CD8-positive, alpha-beta memory T cell (primary cell): ENCODE data around the gene WDCP. TPM values are rescaled to one million over a fixed set of nuclear protein-coding genes. Genes with fewer than 3 reads are reported as not detected.

ENCODE experiments used
- CTCF ChIA-PET: fragments of 350-600 bp; sonication (Branson Sonifier 250); formaldehyde crosslinking; loops from one replicate; lab custom pipeline; 2021; ENCODE audit warnings: antibody characterized with exemption; lab: Charles Lee
- POLR2A ChIA-PET: fragments of 350-600 bp; sonication (Branson Sonifier 250); formaldehyde crosslinking; loops from one replicate; lab custom pipeline; 2021; ENCODE audit warnings: antibody characterized with exemption; lab: Charles Lee
- DNase-seq, 5 donors: peaks; one replicate each; pipeline versions ENCODE4 v3.0.0 to v3.0.0-alpha.2; 2020 to 2022; ENCODE audit warnings: mixed read lengths in 1 of 5
- H3K27ac ChIP-seq: one replicate; pipeline ENCODE4 v1.7.0; 2013; ENCODE audit warnings: low read depth, mild to moderate bottlenecking, low read length, moderate library complexity
- H3K27me3 ChIP-seq: 2 replicates; pipeline ENCODE4 v1.7.0; 2013; ENCODE audit warnings: low read length, mild to moderate bottlenecking; ENCODE audit not compliant: insufficient read depth, poor library complexity, severe bottlenecking
- H3K36me3 ChIP-seq: 2 replicates; pipeline ENCODE4 v1.7.0; 2013; ENCODE audit warnings: mild to moderate bottlenecking, low read length, moderate library complexity; ENCODE audit not compliant: insufficient read depth
- H3K4me1 ChIP-seq: 2 replicates; pipeline ENCODE4 v1.7.0; 2013; ENCODE audit warnings: mild to moderate bottlenecking, low read length, moderate library complexity; ENCODE audit not compliant: insufficient read depth
- H3K4me3 ChIP-seq: 2 replicates; pipeline ENCODE4 v1.7.0; 2013; ENCODE audit warnings: mild to moderate bottlenecking, low read length
- H3K9me3 ChIP-seq: 2 replicates; pipeline ENCODE4 v1.7.0; 2013; ENCODE audit warnings: mild to moderate bottlenecking, low read length
- H3K27ac Mint-ChIP-seq, 8 donors: one replicate each; pipeline ENCODE4 v1.8.0; 2020 to 2021; ENCODE audit warnings: mixed read lengths in 8 of 8, mild to moderate bottlenecking in 6 of 8, inconsistent platforms in 3 of 8, moderate library complexity in 3 of 8
- H3K27me3 Mint-ChIP-seq, 2 donors: one replicate each; pipeline ENCODE4 v1.8.0; 2020 to 2021; ENCODE audit warnings: mixed read lengths in 2 of 2, mild to moderate bottlenecking in 1 of 2, moderate library complexity in 1 of 2
- H3K36me3 Mint-ChIP-seq, 3 donors: one replicate each; pipeline ENCODE4 v1.8.0; 2020 to 2021; ENCODE audit warnings: mixed read lengths in 3 of 3, inconsistent platforms in 1 of 3, mild to moderate bottlenecking in 1 of 3
- H3K4me1 Mint-ChIP-seq, 3 donors: one replicate each; pipeline ENCODE4 v1.8.0; 2020 to 2021; ENCODE audit warnings: mixed read lengths in 3 of 3, inconsistent platforms in 1 of 3, mild to moderate bottlenecking in 1 of 3
- H3K4me3 Mint-ChIP-seq, 7 donors: one replicate each; pipeline ENCODE4 v1.8.0; 2020 to 2021; ENCODE audit warnings: mixed read lengths in 7 of 7, mild to moderate bottlenecking in 6 of 7, moderate library complexity in 4 of 7, inconsistent platforms in 2 of 7
- H3K9me3 Mint-ChIP-seq, 5 donors: one replicate each; pipeline ENCODE4 v1.8.0; 2020 to 2022; ENCODE audit warnings: mixed read lengths in 5 of 5, mild to moderate bottlenecking in 3 of 5, moderate library complexity in 2 of 5, inconsistent platforms in 1 of 5
- polyA plus RNA-seq: library from polyadenylated mRNA; unstranded; fragments of 300-500 nt; fragmentation: Illumina TruSeq; gene quantifications from one replicate; pipeline ENCODE4 v1.2.3, GENCODE V29; 2021
- total RNA-seq, 2 experiments: library from RNA; stranded (reverse); gene quantifications; one replicate each; pipeline ENCODE4 v1.2.3, GENCODE V29; 2021

WDCP gene
- total and polyA plus RNA-seq, 3 experiments from 2014 or later = 4.3 to 31.9 (median 29.4) TPM

- Histone ChIP-seq H3K9me3 (no peaks in the 10 kb centered on the region), H3K27ac (peak overlapping the region; percentile 76), H3K4me3 (peak overlapping the region; percentile 98), H3K27me3 (no peaks in the 10 kb centered on the region), H3K4me1 (peaks cover 23% of the 10 kb centered on the region), H3K36me3 (peaks cover 11% of the 10 kb centered on the region)
- Mint-ChIP-seq H3K36me3 (peaks cover 0 to 45% (median 5%) of the 10 kb centered on the region in 3 donors), H3K4me3 (peak overlapping the region; percentile 94 to 100 (median 99)), H3K4me1 (peaks cover 29 to 45% (median 42%) of the 10 kb centered on the region in 3 donors), H3K27me3 (no peaks in the 10 kb centered on the region), H3K27ac (peak overlapping the region; percentile 91 to 100 (median 98)), H3K9me3 (no peaks in the 10 kb centered on the region)
- DNase-seq = no peak
- ChIA-PET CTCF (interaction anchor here (1.2 to 2.2 kb wide), 3 partner anchors 7 to 150 kb away, joined by 3 to 27 read pairs (median 9); partner anchors contain the start of genes ATAD2B and TP53I3), POLR2A (interaction anchor here (0.6 to 2.0 kb wide), 5 partner anchors 28 to 284 kb away, joined by 5 to 41 read pairs (median 8); partner anchors contain the start of genes ATAD2B, ITSN2, PFN4 and WDCP)
Measured at GRCh38 chr2:24076849-24077534, 29.8 kb upstream of the WDCP start.

- POLR2A ChIA-PET = interaction anchor here (0.5 to 2.0 kb wide), 7 partner anchors 27 to 284 kb away, joined by 3 to 41 read pairs (median 7); partner anchors contain the start of genes ATAD2B, ITSN2, PFN4 and WDCP
Measured at GRCh38 chr2:24075915-24076848, 29.0 kb upstream of the WDCP start, which contains the start of gene SF3B6. Gene SF3B6 (minus strand): TSS chr2:24076326. CDS start chr2:24076229, 97 bp downstream.

GRCh38 chr2:24075259-24075658 lies 28.1 kb upstream of the WDCP start:
- POLR2A ChIA-PET = no interaction called here

More at GRCh38 chr2:24075915-24076848, 29.0 kb upstream of the WDCP start, which contains the start of gene SF3B6:
- H3K4me1 Mint-ChIP-seq = peaks cover 29 to 48% (median 42%) of the 10 kb centered on the region in 3 donors
- H3K36me3 Mint-ChIP-seq = peaks cover 0 to 45% (median 4%) of the 10 kb centered on the region in 3 donors
- Histone ChIP-seq H3K4me3 (peak within 1 kb of the TSS; percentile 98), H3K27me3 (no peaks in the 10 kb centered on the region), H3K4me1 (peaks cover 23% of the 10 kb centered on the region), H3K36me3 (peaks cover 11% of the 10 kb centered on the region), H3K27ac (peak within 1 kb of the TSS; percentile 93), H3K9me3 (no peaks in the 10 kb centered on the region)
- peak; percentile 99 to 100 (median 100) for DNase-seq
- CTCF ChIA-PET = interaction anchor here (1.2 to 2.2 kb wide), 3 partner anchors 8 to 149 kb away, joined by 3 to 27 read pairs (median 9); partner anchors contain the start of genes ATAD2B and TP53I3
- H3K4me3 Mint-ChIP-seq = peak within 1 kb of the TSS; percentile 94 to 100 (median 99)
- peak within 1 kb of the TSS; percentile 91 to 100 (median 98) for H3K27ac Mint-ChIP-seq
- no peaks in the 10 kb centered on the region for H3K27me3 Mint-ChIP-seq
- no peaks in the 10 kb centered on the region for H3K9me3 Mint-ChIP-seq

GRCh38 chr2:24073816-24074215 lies 26.6 kb upstream of the WDCP start:
- Histone ChIP-seq H3K9me3 (no peaks in the 10 kb centered on the region), H3K27me3 (no peaks in the 10 kb centered on the region), H3K4me1 (peaks cover 23% of the 10 kb centered on the region), H3K4me3 (no peak overlapping the region), H3K27ac (no peak overlapping the region), H3K36me3 (peaks cover 22% of the 10 kb centered on the region)
- Mint-ChIP-seq H3K4me3 (peak overlapping the region in 4 of 7 donors; percentile 6 to 94 (median 32)), H3K4me1 (peaks cover 29 to 51% (median 42%) of the 10 kb centered on the region in 3 donors), H3K36me3 (peaks cover 0 to 54% (median 4%) of the 10 kb centered on the region in 3 donors), H3K27me3 (no peaks in the 10 kb centered on the region), H3K27ac (peak overlapping the region in 2 of 8 donors; percentile 23 to 70), H3K9me3 (no peaks in the 10 kb centered on the region)
- ChIA-PET CTCF (interaction anchor here (0.7 to 1.1 kb wide), 3 partner anchors 10 to 147 kb away, joined by 3 to 4 read pairs (median 4); partner anchors contain the start of genes ATAD2B and TP53I3), POLR2A (interaction anchor here (1.1 to 1.4 kb wide), 2 partner anchors 20 to 27 kb away, joined by 3 read pairs; partner anchors contain the start of gene WDCP)
- DNase-seq = no peak

More at GRCh38 chr2:24075259-24075658, 28.1 kb upstream of the WDCP start:
- DNase-seq = no peak
- peaks cover 29 to 51% (median 42%) of the 10 kb centered on the region in 3 donors for H3K4me1 Mint-ChIP-seq
- Histone ChIP-seq H3K27ac (peak overlapping the region; percentile 93), H3K4me1 (peaks cover 23% of the 10 kb centered on the region), H3K9me3 (no peaks in the 10 kb centered on the region), H3K27me3 (no peaks in the 10 kb centered on the region), H3K4me3 (peak overlapping the region; percentile 98), H3K36me3 (peaks cover 11% of the 10 kb centered on the region)
- peaks cover 0 to 45% (median 4%) of the 10 kb centered on the region in 3 donors for H3K36me3 Mint-ChIP-seq
- no peaks in the 10 kb centered on the region for H3K9me3 Mint-ChIP-seq
- H3K27me3 Mint-ChIP-seq = no peaks in the 10 kb centered on the region
- CTCF ChIA-PET = interaction anchor here (2.2 kb wide), 1 partner anchor 9 kb away, joined by 9 read pairs; the partner anchor contains the start of gene TP53I3
- H3K4me3 Mint-ChIP-seq = peak overlapping the region; percentile 94 to 100 (median 99)
- H3K27ac Mint-ChIP-seq = peak overlapping the region; percentile 91 to 100 (median 98)

- Mint-ChIP-seq H3K27me3 (no peaks in the 10 kb centered on the region), H3K36me3 (peaks cover 0 to 69% (median 9%) of the 10 kb centered on the region in 3 donors), H3K4me1 (peaks cover 26 to 42% (median 32%) of the 10 kb centered on the region in 3 donors), H3K4me3 (peak overlapping the region in 1 of 7 donors; percentile 54), H3K27ac (peak overlapping the region in 6 of 8 donors; percentile 13 to 85 (median 50)), H3K9me3 (no peaks in the 10 kb centered on the region)
- Histone ChIP-seq H3K4me3 (no peak overlapping the region), H3K27ac (no peak overlapping the region), H3K36me3 (peaks cover 31% of the 10 kb centered on the region), H3K9me3 (no peaks in the 10 kb centered on the region), H3K27me3 (no peaks in the 10 kb centered on the region), H3K4me1 (peaks cover 15% of the 10 kb centered on the region)
- ChIA-PET CTCF (interaction anchor here (2.1 kb wide), 1 partner anchor 12 kb away, joined by 11 read pairs; the partner anchor contains the start of gene TP53I3), POLR2A (no interaction called here)
- no peak for DNase-seq
Measured at GRCh38 chr2:24072259-24072658, 25.1 kb upstream of the WDCP start.

- no peak overlapping the region for H3K4me3 ChIP-seq
- POLR2A ChIA-PET = no interaction called here
- no peaks in the 10 kb centered on the region for H3K27me3 Mint-ChIP-seq
- H3K27me3 ChIP-seq = no peaks in the 10 kb centered on the region
- H3K36me3 Mint-ChIP-seq = peaks cover 0 to 48% (median 12%) of the 10 kb centered on the region in 3 donors
- no peak for DNase-seq
- H3K4me3 Mint-ChIP-seq = no peak overlapping the region
- peaks cover 24% of the 10 kb centered on the region for H3K36me3 ChIP-seq
- H3K27ac ChIP-seq = no peak overlapping the region
- H3K9me3 ChIP-seq = no peaks in the 10 kb centered on the region
- H3K9me3 Mint-ChIP-seq = no peaks in the 10 kb centered on the region
- H3K4me1 Mint-ChIP-seq = no peaks in the 10 kb centered on the region
- peak overlapping the region in 1 of 8 donors; percentile 50 for H3K27ac Mint-ChIP-seq
- no peaks in the 10 kb centered on the region for H3K4me1 ChIP-seq
- CTCF ChIA-PET = no interaction called here
Measured at GRCh38 chr2:24065341-24065740, 18.1 kb upstream of the WDCP start.

- H3K27me3 ChIP-seq = no peaks in the 10 kb centered on the region
- no peaks in the 10 kb centered on the region for H3K9me3 ChIP-seq
- H3K27ac ChIP-seq = no peak overlapping the region
- Mint-ChIP-seq H3K4me1 (no peaks in the 10 kb centered on the region), H3K27ac (no peak overlapping the region), H3K36me3 (no peaks in the 10 kb centered on the region), H3K4me3 (no peak overlapping the region), H3K9me3 (no peaks in the 10 kb centered on the region), H3K27me3 (no peaks in the 10 kb centered on the region)
- no peaks in the 10 kb centered on the region for H3K4me1 ChIP-seq
- H3K4me3 ChIP-seq = no peak overlapping the region
- ChIA-PET CTCF (no interaction called here), POLR2A (no interaction called here)
- no peak for DNase-seq
- no peaks in the 10 kb centered on the region for H3K36me3 ChIP-seq
Measured at GRCh38 chr2:24058564-24059271, 11.5 kb upstream of the WDCP start.
